ENCODE measurements around the gene PANK4. TPM values are rescaled to one million over a fixed set of nuclear protein-coding genes. Genes with fewer than 3 reads are reported as not detected.
A peak's percentile ranks its signal among the peaks of the same experiment; 100 is the strongest.

PANK4 gene
- polyA plus RNA-seq, 1 experiment = 10.9 TPM

DNA sequence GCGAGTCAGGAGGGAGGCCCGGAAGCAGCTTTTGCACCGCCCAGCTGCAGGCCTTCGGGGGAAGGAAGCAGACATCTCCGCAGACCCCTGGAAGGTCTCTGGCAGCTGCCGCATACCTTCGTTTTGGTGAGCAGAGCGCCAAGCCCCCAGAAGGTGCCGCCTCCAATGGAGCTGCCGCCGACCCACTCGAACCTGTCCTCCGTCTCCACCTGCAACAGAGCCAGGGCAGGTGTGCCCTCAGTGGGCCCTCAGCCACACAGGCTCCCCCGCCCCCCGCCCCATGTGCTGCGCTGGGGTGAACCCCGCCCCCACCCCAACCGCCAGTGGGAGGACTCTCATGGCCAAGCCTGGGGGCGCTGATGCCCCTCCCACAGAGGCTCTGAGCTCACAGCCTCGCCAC, 6.2 kb downstream of the PANK4 start:
- no peaks in the 10 kb centered on the region for H3K27me3 ChIP-seq (ENCODE audit: control insufficient read depth, insufficient read depth, low read length)
- no peak overlapping the region for H3K27ac ChIP-seq (ENCODE audit: low read depth, low read length)
- ChIA-PET CTCF (interaction anchor here (1.2 kb wide), 1 partner anchor 345 kb away, joined by 3 read pairs; no protein-coding TSS in a partner anchor), POLR2A (no interaction called here)
- DNase-seq (ENCODE audit: low read depth, low spot score) = no peak
- H3K4me3 ChIP-seq (ENCODE audit: low read depth, low read length) = no peak overlapping the region
- TF ChIP-seq CTCF (IDR thresholded peaks at IDR 0.05; ENCODE audit: low read depth, low read length) = no peak
- H3K9me3 ChIP-seq (ENCODE audit: control insufficient read depth, insufficient read depth, low read length) = no peaks in the 10 kb centered on the region; the same call in 1 of the 2 replicates

- Histone ChIP-seq H3K27me3 (ENCODE audit: control insufficient read depth, insufficient read depth, low read length) (no peaks in the 10 kb centered on the region), H3K9me3 (ENCODE audit: control insufficient read depth, insufficient read depth, low read length) (no peaks in the 10 kb centered on the region; the same call in 1 of the 2 replicates), H3K27ac (ENCODE audit: low read depth, low read length) (no peak overlapping the region), H3K4me3 (ENCODE audit: low read depth, low read length) (no peak overlapping the region)
- DNase-seq (ENCODE audit: low read depth, low spot score) = no peak
- TF ChIP-seq CTCF (IDR thresholded peaks at IDR 0.05; ENCODE audit: low read depth, low read length) = no peak
- ChIA-PET POLR2A (no interaction called here), CTCF (interaction anchor here (1.2 to 1.5 kb wide), 2 partner anchors 28 to 345 kb away, joined by 3 to 6 read pairs; no protein-coding TSS in a partner anchor)
These were observed 6.7 kb downstream of the PANK4 start for GRCh38 chr1:2519729-2520128.

- Histone ChIP-seq H3K9me3 (ENCODE audit: control insufficient read depth, insufficient read depth, low read length) (no peaks in the 10 kb centered on the region; the same call in 1 of the 2 replicates), H3K4me3 (ENCODE audit: low read depth, low read length) (no peak overlapping the region), H3K27me3 (ENCODE audit: control insufficient read depth, insufficient read depth, low read length) (no peaks in the 10 kb centered on the region), H3K27ac (ENCODE audit: low read depth, low read length) (no peak overlapping the region)
- DNase-seq (ENCODE audit: low read depth, low spot score) = no peak
- no peak for TF ChIP-seq CTCF (IDR thresholded peaks at IDR 0.05; ENCODE audit: low read depth, low read length)
- ChIA-PET CTCF (interaction anchor here (1.2 to 1.5 kb wide), 2 partner anchors 28 to 344 kb away, joined by 3 to 6 read pairs; no protein-coding TSS in a partner anchor), POLR2A (no interaction called here)
These were observed 7.2 kb downstream of the PANK4 start for GRCh38 chr1:2519029-2519685.

GRCh38 chr1:2518528-2518927, 7.9 kb downstream of the PANK4 start:
- POLR2A ChIA-PET = interaction anchor here (0.6 kb wide), 1 partner anchor 23 kb away, joined by 3 read pairs; no protein-coding TSS in a partner anchor
- CTCF ChIA-PET = interaction anchor here (1.5 kb wide), 1 partner anchor 29 kb away, joined by 6 read pairs; no protein-coding TSS in a partner anchor

More at GRCh38 chr1:2518528-2518927, 7.9 kb downstream of the PANK4 start:
- peak overlapping the region; percentile 11 for H3K27ac ChIP-seq (ENCODE audit: low read depth, low read length)
- DNase-seq (ENCODE audit: low read depth, low spot score) = no peak
- no peaks in the 10 kb centered on the region; the same call in 1 of the 2 replicates for H3K9me3 ChIP-seq (ENCODE audit: control insufficient read depth, insufficient read depth, low read length)
- no peak overlapping the region for H3K4me3 ChIP-seq (ENCODE audit: low read depth, low read length)
- H3K27me3 ChIP-seq (ENCODE audit: control insufficient read depth, insufficient read depth, low read length) = no peaks in the 10 kb centered on the region
- TF ChIP-seq CTCF (IDR thresholded peaks at IDR 0.05; ENCODE audit: low read depth, low read length) = no peak
